ENCODE data around the gene REXO1.

DNA sequence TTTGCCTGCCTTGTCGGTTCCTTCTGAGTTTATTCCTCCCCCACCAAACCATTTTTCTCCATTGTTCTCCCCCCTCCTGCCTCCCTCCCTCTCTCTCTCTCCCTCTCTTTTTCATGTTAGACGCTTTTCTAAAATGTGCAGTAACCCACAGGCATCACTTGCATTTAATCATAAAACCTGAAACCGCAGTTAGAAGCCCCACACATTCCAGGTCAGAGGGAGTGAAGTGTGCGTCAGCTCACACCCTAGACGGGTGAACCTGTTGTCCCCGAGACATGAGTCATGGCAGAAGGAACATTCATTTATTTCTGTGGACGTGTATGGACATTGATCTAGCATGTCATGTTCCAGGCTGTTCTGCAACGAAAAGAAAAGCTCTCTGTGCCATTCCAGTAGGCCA, 75.1 kb downstream of the REXO1 start:
- TF ChIP-seq ZNF274 (IDR thresholded peaks at IDR 0.05; ENCODE audit: low read depth, low read length) = no peak
- TF ChIP-seq, protein P1, sequence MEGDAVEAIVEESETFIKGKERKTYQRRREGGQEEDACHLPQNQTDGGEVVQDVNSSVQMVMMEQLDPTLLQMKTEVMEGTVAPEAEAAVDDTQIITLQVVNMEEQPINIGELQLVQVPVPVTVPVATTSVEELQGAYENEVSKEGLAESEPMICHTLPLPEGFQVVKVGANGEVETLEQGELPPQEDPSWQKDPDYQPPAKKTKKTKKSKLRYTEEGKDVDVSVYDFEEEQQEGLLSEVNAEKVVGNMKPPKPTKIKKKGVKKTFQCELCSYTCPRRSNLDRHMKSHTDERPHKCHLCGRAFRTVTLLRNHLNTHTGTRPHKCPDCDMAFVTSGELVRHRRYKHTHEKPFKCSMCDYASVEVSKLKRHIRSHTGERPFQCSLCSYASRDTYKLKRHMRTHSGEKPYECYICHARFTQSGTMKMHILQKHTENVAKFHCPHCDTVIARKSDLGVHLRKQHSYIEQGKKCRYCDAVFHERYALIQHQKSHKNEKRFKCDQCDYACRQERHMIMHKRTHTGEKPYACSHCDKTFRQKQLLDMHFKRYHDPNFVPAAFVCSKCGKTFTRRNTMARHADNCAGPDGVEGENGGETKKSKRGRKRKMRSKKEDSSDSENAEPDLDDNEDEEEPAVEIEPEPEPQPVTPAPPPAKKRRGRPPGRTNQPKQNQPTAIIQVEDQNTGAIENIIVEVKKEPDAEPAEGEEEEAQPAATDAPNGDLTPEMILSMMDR (IDR thresholded peaks at IDR 0.05 in 2 of 3, conservative IDR thresholded peaks at IDR 0.05 in 1 of 3; ENCODE audit: borderline replicate concordance in 1 of 3, insufficient read depth in 1 of 3, low read depth in 2 of 3, low read length in 2 of 3) = no peak
- peak; percentile 61; the same call in 1 of the 2 replicates for TF ChIP-seq CBX3 (IDR thresholded peaks at IDR 0.05; ENCODE audit: low read depth)
- no peak for TF ChIP-seq REST (IDR thresholded peaks at IDR 0.05; ENCODE audit: low read depth)
- no peak for TF ChIP-seq POLR2AphosphoS5 (IDR thresholded peaks at IDR 0.05; ENCODE audit: low read depth, low read length)
- no peak for TF ChIP-seq EGR1 (IDR thresholded peaks at IDR 0.05; ENCODE audit: low read depth)
- TF ChIP-seq YY1 (IDR thresholded peaks at IDR 0.05; ENCODE audit: extremely low read depth, insufficient replicate concordance, low read depth, low read length) = no peak
- no peak for TF ChIP-seq ELF1 (IDR thresholded peaks at IDR 0.05; ENCODE audit: borderline replicate concordance, low read depth)
- peak; percentile 80 for TF ChIP-seq JUND (IDR thresholded peaks at IDR 0.05)
- no peak for TF ChIP-seq POLR2A (IDR thresholded peaks at IDR 0.05; ENCODE audit: borderline replicate concordance, extremely low read depth, insufficient read depth, insufficient read length)
- TF ChIP-seq EZH2 (IDR thresholded peaks at IDR 0.05) = no peak
